ENCODE results near the gene JAG2. TPM values are rescaled to one million over a fixed set of nuclear protein-coding genes. Genes with fewer than 3 reads are reported as not detected.

The JAG2 gene
- total and polyA plus RNA-seq, 2 of the 4 experiments (the other 2 are of a cell fraction): 0.18 to 0.58 TPM

GRCh38 chr14:105151084-105151837, 17.3 kb downstream of the JAG2 start:
- no peak overlapping the region for H3K23ac ChIP-seq (ENCODE audit: low read depth, low read length)
- no peak overlapping the region for H2BK120ac ChIP-seq (ENCODE audit: low read depth, low read length)
- H3K56ac ChIP-seq (ENCODE audit: extremely low read depth, insufficient read depth, low read length): no peak overlapping the region
- no peak overlapping the region for H3K9ac ChIP-seq (ENCODE audit: low read depth, low read length)
- no peak overlapping the region for H3K27ac ChIP-seq (ENCODE audit: insufficient read depth, low read length)
- no peak for TF ChIP-seq RCOR1 (IDR thresholded peaks at IDR 0.05; ENCODE audit: insufficient replicate concordance, low read length)
- TF ChIP-seq CHD1 (IDR thresholded peaks at IDR 0.05; ENCODE audit: low read depth, low read length): no peak
- no peak for TF ChIP-seq NFE2L2 (IDR thresholded peaks at IDR 0.05; ENCODE audit: low read depth, low read length)
- TF ChIP-seq FOS (IDR thresholded peaks at IDR 0.05; ENCODE audit: low read depth, low read length): no peak
- no peak for TF ChIP-seq MAFK (IDR thresholded peaks at IDR 0.05; ENCODE audit: low read depth, low read length)
- TF ChIP-seq POLR2A (IDR thresholded peaks at IDR 0.05; ENCODE audit: low read depth, low read length): no peak
- TF ChIP-seq MAZ (IDR thresholded peaks at IDR 0.05; ENCODE audit: borderline replicate concordance, low read depth, low read length): no peak
- TF ChIP-seq RFX5 (IDR thresholded peaks at IDR 0.05; ENCODE audit: low read depth, low read length): no peak
- no peak for TF ChIP-seq RAD21 (IDR thresholded peaks at IDR 0.05; ENCODE audit: low read length)
- no peak for TF ChIP-seq BHLHE40 (IDR thresholded peaks at IDR 0.05; ENCODE audit: low read depth, low read length)
- no peak for TF ChIP-seq CEBPB (IDR thresholded peaks at IDR 0.05; ENCODE audit: low read depth, low read length)
- TF ChIP-seq SMC3 (IDR thresholded peaks at IDR 0.05; ENCODE audit: low read depth, low read length): no peak
- TF ChIP-seq ELK1 (IDR thresholded peaks at IDR 0.05; ENCODE audit: borderline replicate concordance, low read depth, low read length): no peak
- no peak for TF ChIP-seq MXI1 (IDR thresholded peaks at IDR 0.05; ENCODE audit: borderline replicate concordance, low read depth, low read length)
- no peak for TF ChIP-seq USF2 (IDR thresholded peaks at IDR 0.05; ENCODE audit: low read depth, low read length)
- TF ChIP-seq CTCF (conservative IDR thresholded peaks at IDR 0.05; ENCODE audit: low read depth, low read length): no peak
- POLR2A ChIA-PET (ENCODE audit: unreplicated experiment): no interaction called here
- H2AK9ac ChIP-seq (replicated peaks; ENCODE audit: low read depth, low read length, poor library complexity): no peak overlapping the region
- ATAC-seq (ENCODE audit: low read depth) (no peak), DNase-seq (no peak)
- H3K4ac ChIP-seq (ENCODE audit: low read depth, low read length): no peak overlapping the region
- H3K4me1 ChIP-seq (ENCODE audit: control insufficient read depth, insufficient read depth, low read length): no peaks in the 10 kb centered on the region
- H3K9me3 ChIP-seq (ENCODE audit: control insufficient read depth, insufficient read depth, low read length): no peaks in the 10 kb centered on the region
- no peaks in the 10 kb centered on the region for H3K79me1 ChIP-seq (ENCODE audit: low read depth in 1 of 2, low read length in 2 of 2)
- 77% methylated on average over 16 of the region's 37 CpGs; no CpG with 5 or more reads in 1 of the 2 experiments for WGBS, 2 experiments (ENCODE audit: extremely low coverage in 2 of 2, insufficient read length in 1 of 2)
- H4K91ac ChIP-seq (ENCODE audit: insufficient read depth, low read depth, low read length): no peak overlapping the region
- CTCF ChIA-PET: no interaction called here
- no peak overlapping the region for H4K5ac ChIP-seq (ENCODE audit: low read depth, low read length)
- BruUV-seq (replicated peaks): no TSS peak
- no peaks in the 10 kb centered on the region for H3K36me3 ChIP-seq (ENCODE audit: control insufficient read depth, insufficient read depth, low read length)
- intact Hi-C loops (cut with micrococcal nuclease) (no loop called here), dilution Hi-C loops (cut with HindIII; ENCODE audit: low sequenced_read_pairs, unreplicated experiment) (no loop called here), in situ Hi-C loops (cut with MboI; ENCODE audit: low sequenced_read_pairs) (no loop called here)
- no peak overlapping the region for H4K8ac ChIP-seq (ENCODE audit: low read depth in 2 of 2, low read length in 2 of 2)
- H2AFZ ChIP-seq (replicated peaks; ENCODE audit: low read length, poor library complexity): no peak overlapping the region
- H2BK5ac ChIP-seq (ENCODE audit: low read depth, low read length, poor library complexity, severe bottlenecking): no peak overlapping the region
- H2AK5ac ChIP-seq (ENCODE audit: low read depth, low read length): no peak overlapping the region
- H3K14ac ChIP-seq (replicated peaks; ENCODE audit: low read depth, low read length): no peak overlapping the region
- H3K27me3 ChIP-seq (ENCODE audit: control insufficient read depth, insufficient read depth, low read length): peaks cover 6% of the 10 kb centered on the region; the same call in 1 of the 2 replicates
- H2BK20ac ChIP-seq (ENCODE audit: low read depth, low read length): no peak overlapping the region
- no peak overlapping the region for H3K4me2 ChIP-seq (ENCODE audit: low read depth, low read length)
- no peak overlapping the region for H3K18ac ChIP-seq (ENCODE audit: low read depth, low read length)
- H3K9me1 ChIP-seq (ENCODE audit: insufficient read depth, low read length): no peaks in the 10 kb centered on the region
- no peak overlapping the region for H2BK15ac ChIP-seq (ENCODE audit: low read depth, low read length)
- H4K20me1 ChIP-seq (ENCODE audit: insufficient read depth, low read length): no peaks in the 10 kb centered on the region
- H3K4me3 ChIP-seq (ENCODE audit: insufficient read depth, low read depth, low read length): no peak overlapping the region

Data from IMR-90 (cell line).